A549 (cell line): ENCODE measurements around the gene KDM1B. TPM values are rescaled to one million over a fixed set of nuclear protein-coding genes. Genes with fewer than 3 reads are reported as not detected.

ENCODE experiments used
- ATAC-seq, 2 experiments: fragments of 200-7000 bp in 1 of 2; fragments of >200 bp in 1 of 2; cut with Nextera tagmentation in 1 of 2; cut with Tn5 transposase in 1 of 2; 3 replicates each; pipeline versions ENCODE4 v1.8.0 to v1.9.1; 2018 to 2020; ENCODE audit warnings: mild to moderate bottlenecking in 1 of 2, moderate library complexity in 1 of 2
- CTCF ChIA-PET: fragments of 300-600 bp; sonication (Branson Sonifier 250); formaldehyde crosslinking; extraction: SDS; loops from one replicate; lab custom pipeline; 2021; ENCODE audit warnings: antibody characterized with exemption, inconsistent platforms; lab: Yijun Ruan, JAX
- POLR2A ChIA-PET: fragments of 350-600 bp; formaldehyde crosslinking; extraction: SDS; loops from one replicate; lab custom pipeline; 2021; ENCODE audit warnings: antibody characterized with exemption, inconsistent platforms; lab: Yijun Ruan, JAX
- DNase-seq, 2 experiments: peaks; one replicate each; pipeline versions ENCODE4 v3.0.0 to v3.0.0-alpha.2; 2011 to 2016; ENCODE audit warnings: low read depth in 1 of 2, low spot score in 1 of 2
- FAIRE-seq: peaks from 2 replicates; lab custom pipeline; 2011; peaks lifted over from hg19 to GRCh38; lab: Jason Lieb, UNC
- H3K27ac ChIP-seq, 2 experiments: fragments of >200 bp; sonication (Bioruptor Twin); formaldehyde crosslinking; 3 replicates each; pipeline ENCODE4 v1.5.1; 2016 to 2017
- H3K4me1 ChIP-seq: fragments of >200 bp; sonication (Bioruptor Twin); formaldehyde crosslinking; 3 replicates; pipeline ENCODE4 v1.6.1; 2016
- H3K4me2 ChIP-seq: fragments of >200 bp; sonication (Bioruptor Twin); formaldehyde crosslinking; 3 replicates; pipeline ENCODE4 v1.6.1; 2016
- H3K4me3 ChIP-seq: fragments of >200 bp; sonication (Bioruptor Twin); formaldehyde crosslinking; 3 replicates; pipeline ENCODE4 v1.5.1; 2016
- H3K9me3 ChIP-seq: fragments of >200 bp; sonication (Bioruptor Twin); formaldehyde crosslinking; 3 replicates; pipeline ENCODE4 v1.6.1; 2016
- ATOH8 ChIP-seq: fragments of 250-450 bp; sonication (Bioruptor Pico); IDR thresholded peaks from 2 replicates; pipeline ENCODE4 v1.5.0; 2020; ENCODE audit warnings: low read depth, mild to moderate bottlenecking, moderate library complexity
- BCL3 ChIP-seq: fragments of >200 bp; sonication (Bioruptor Twin); formaldehyde crosslinking; IDR thresholded peaks from 3 replicates; pipeline ENCODE4 v1.6.1; 2016
- BHLHE40 ChIP-seq: IDR thresholded peaks from 2 replicates; pipeline ENCODE4 v1.6.1; 2012; ENCODE audit warnings: low read depth, low read length, inconsistent platforms
- CBX8 ChIP-seq: fragments of 200-600 bp; sonication (generic); IDR thresholded peaks from 2 replicates; pipeline ENCODE4 v1.6.1; 2016
- CHD2 ChIP-seq: fragments of 150-350 bp; IDR thresholded peaks from 2 replicates; pipeline ENCODE4 v1.6.1; 2014; ENCODE audit warnings: low read length; ENCODE audit not compliant: partially characterized antibody
- CHD4 ChIP-seq: fragments of 200-600 bp; sonication (generic); IDR thresholded peaks from 2 replicates; pipeline ENCODE4 v1.6.1; 2016; ENCODE audit warnings: antibody characterized with exemption, mild to moderate bottlenecking, borderline replicate concordance
- EHF ChIP-seq: fragments of 250-450 bp; sonication (Bioruptor Pico); IDR thresholded peaks from 2 replicates; pipeline ENCODE4 v1.5.0; 2020; ENCODE audit warnings: mild to moderate bottlenecking
- ELK1 ChIP-seq: fragments of 150-350 bp; IDR thresholded peaks from 2 replicates; pipeline ENCODE4 v1.6.1; 2014; ENCODE audit warnings: low read depth, mild to moderate bottlenecking, low read length
- ESRRA ChIP-seq: fragments of 150-350 bp; IDR thresholded peaks from 2 replicates; pipeline ENCODE4 v1.6.1; 2014; ENCODE audit warnings: mild to moderate bottlenecking, low read length, borderline replicate concordance
- FOSL2 ChIP-seq, 2 experiments: fragments of 450-650 bp in 1 of 2; fragments of >200 bp in 1 of 2; sonication (Bioruptor Twin) in 1 of 2; formaldehyde crosslinking; IDR thresholded peaks; 2 replicates each; pipeline versions ENCODE4 v1.5.0 to v1.6.1; 2016 to 2020; ENCODE audit warnings: mild to moderate bottlenecking in 1 of 2, moderate library complexity in 1 of 2
- GATA3 ChIP-seq: IDR thresholded peaks from 2 replicates; pipeline ENCODE4 v1.6.1; 2012; ENCODE audit warnings: borderline replicate concordance
- HOXA7 ChIP-seq: fragments of 250-450 bp; sonication (Bioruptor Pico); IDR thresholded peaks from 2 replicates; pipeline ENCODE4 v1.5.0; 2020; ENCODE audit warnings: mild to moderate bottlenecking, moderate library complexity
- HOXB5 ChIP-seq: fragments of 250-450 bp; sonication (Bioruptor Pico); IDR thresholded peaks from 2 replicates; pipeline ENCODE4 v1.5.0; 2020; ENCODE audit warnings: mild to moderate bottlenecking, moderate library complexity
- NFE2L2 ChIP-seq: fragments of 150-350 bp; conservative IDR thresholded peaks from 2 replicates; pipeline ENCODE4 v1.6.1; 2014; ENCODE audit warnings: low read length
- PHF8 ChIP-seq: fragments of 200-600 bp; sonication (generic); IDR thresholded peaks from 2 replicates; pipeline ENCODE4 v1.6.1; 2016; ENCODE audit warnings: low read depth, mild to moderate bottlenecking, antibody characterized with exemption, moderate library complexity, borderline replicate concordance
- POLR2AphosphoS2 ChIP-seq: conservative IDR thresholded peaks from 2 replicates; pipeline ENCODE4 v1.6.1; 2012; ENCODE audit warnings: low read length, improper control_type of control experiment, inconsistent platforms
- RAD21 ChIP-seq, 2 experiments: fragments of >200 bp in 1 of 2; sonication (Bioruptor Twin) in 1 of 2; formaldehyde crosslinking in 1 of 2; IDR thresholded peaks in 1 of 2; conservative IDR thresholded peaks in 1 of 2; 2 replicates in 1 of 2; 3 replicates in 1 of 2; pipeline ENCODE4 v1.6.1; 2012 to 2018; ENCODE audit warnings: inconsistent platforms in 1 of 2
- RARB ChIP-seq: fragments of 250-450 bp; sonication (Bioruptor Pico); IDR thresholded peaks from 2 replicates; pipeline ENCODE4 v1.8.0; 2021; ENCODE audit warnings: mild to moderate bottlenecking, moderate library complexity
- USF2 ChIP-seq: fragments of 450-650 bp; IDR thresholded peaks from 2 replicates; pipeline ENCODE4 v1.6.1; 2014; ENCODE audit warnings: antibody characterized with exemption
- ZSCAN20 ChIP-seq: fragments of 250-450 bp; sonication (Bioruptor Pico); IDR thresholded peaks from 2 replicates; pipeline ENCODE4 v1.8.0; 2022; ENCODE audit warnings: mild to moderate bottlenecking, moderate library complexity
- WGBS: methylation state at CpG from one replicate; pipeline ENCODE4 v1.1.6; 2017; ENCODE audit errors: missing lambda C conversion rate; 5-methylcytosine and 5-hydroxymethylcytosine counted together
- polyA plus RNA-seq, 4 experiments: library from polyadenylated mRNA; depleted of rRNA in 3 of 4; stranded (reverse); fragments of >200 nt; fragmentation: RNase III in 1 of 4; extraction: RNeasy Plus Mini Kit Qiagen cat#74134 plus additional on column Dnase treatment in 1 of 4; gene quantifications; 2 replicates in 3 of 4; 3 replicates in 1 of 4; pipeline ENCODE4 v1.2.3, GENCODE V29; 2011 to 2017
- TF ChIP-seq, protein P1 (sequence below): IDR thresholded peaks from 2 replicates; pipeline ENCODE4 v1.6.1; 2012
- TF ChIP-seq, protein P2 (sequence below): fragments of >200 bp; sonication (Bioruptor Twin); formaldehyde crosslinking; IDR thresholded peaks from 3 replicates; pipeline ENCODE4 v1.5.1; 2016
- TF ChIP-seq, protein P3 (sequence below): fragments of 200-600 bp; sonication (generic); IDR thresholded peaks from 2 replicates; pipeline ENCODE4 v1.6.1; 2016; ENCODE audit warnings: antibody characterized with exemption, mild to moderate bottlenecking, moderate library complexity

Gene KDM1B
- polyA plus RNA-seq, 2 of the 4 experiments (the other 2 are of a cell fraction): 11.0 to 14.9 TPM

DNA sequence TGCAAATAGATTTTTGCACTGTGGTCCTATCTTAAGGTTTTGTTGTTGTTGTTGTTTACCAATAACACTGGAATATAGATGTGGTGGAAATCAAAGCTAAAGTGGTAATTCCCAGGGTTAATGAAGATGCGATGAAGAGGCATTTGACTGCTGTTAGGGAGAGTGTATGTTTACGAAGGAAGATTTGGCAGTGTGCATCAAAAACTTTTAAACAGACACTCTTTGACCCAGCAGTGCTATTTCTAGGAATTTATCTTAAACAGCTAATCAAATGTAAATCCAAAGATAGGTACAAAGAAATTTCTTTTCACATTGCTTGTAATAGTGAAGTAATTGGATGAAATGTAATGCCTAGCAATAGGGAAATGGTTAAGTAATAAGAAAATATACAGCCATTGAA is 34.0 kb downstream of the KDM1B start (continued):
- TF ChIP-seq BCL3 (no peak), RAD21 (conservative IDR thresholded peaks at IDR 0.05 in 1 of 2, IDR thresholded peaks at IDR 0.05 in 1 of 2) (no peak), HOXA7 (CRISPR knock-in tag) (no peak), RARB (CRISPR knock-in tag) (no peak)

- CTCF ChIA-PET: no interaction called here
- no peak overlapping the region for H3K4me3 ChIP-seq
- no peak overlapping the region for H3K4me2 ChIP-seq
- TF ChIP-seq POLR2AphosphoS2 (no peak), HOXB5 (CRISPR knock-in tag) (no peak), CHD2 (no peak), CHD4 (no peak), BHLHE40 (no peak), ELK1 (no peak), USF2 (no peak), PHF8 (no peak), NFE2L2 (no peak), CBX8 (no peak), GATA3 (no peak), EHF (no peak), ESRRA (no peak), ZSCAN20 (CRISPR knock-in tag) (no peak), ATOH8 (CRISPR knock-in tag) (no peak), FOSL2 (IDR thresholded peaks at IDR 0.05) (no peak), FOSL2 (CRISPR knock-in tag; IDR thresholded peaks at IDR 0.05) (no peak)
- TF ChIP-seq, protein P1, sequence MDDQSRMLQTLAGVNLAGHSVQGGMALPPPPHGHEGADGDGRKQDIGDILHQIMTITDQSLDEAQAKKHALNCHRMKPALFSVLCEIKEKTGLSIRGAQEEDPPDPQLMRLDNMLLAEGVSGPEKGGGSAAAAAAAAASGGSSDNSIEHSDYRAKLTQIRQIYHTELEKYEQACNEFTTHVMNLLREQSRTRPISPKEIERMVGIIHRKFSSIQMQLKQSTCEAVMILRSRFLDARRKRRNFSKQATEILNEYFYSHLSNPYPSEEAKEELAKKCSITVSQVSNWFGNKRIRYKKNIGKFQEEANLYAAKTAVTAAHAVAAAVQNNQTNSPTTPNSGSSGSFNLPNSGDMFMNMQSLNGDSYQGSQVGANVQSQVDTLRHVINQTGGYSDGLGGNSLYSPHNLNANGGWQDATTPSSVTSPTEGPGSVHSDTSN: no peak
- TF ChIP-seq, protein P2, sequence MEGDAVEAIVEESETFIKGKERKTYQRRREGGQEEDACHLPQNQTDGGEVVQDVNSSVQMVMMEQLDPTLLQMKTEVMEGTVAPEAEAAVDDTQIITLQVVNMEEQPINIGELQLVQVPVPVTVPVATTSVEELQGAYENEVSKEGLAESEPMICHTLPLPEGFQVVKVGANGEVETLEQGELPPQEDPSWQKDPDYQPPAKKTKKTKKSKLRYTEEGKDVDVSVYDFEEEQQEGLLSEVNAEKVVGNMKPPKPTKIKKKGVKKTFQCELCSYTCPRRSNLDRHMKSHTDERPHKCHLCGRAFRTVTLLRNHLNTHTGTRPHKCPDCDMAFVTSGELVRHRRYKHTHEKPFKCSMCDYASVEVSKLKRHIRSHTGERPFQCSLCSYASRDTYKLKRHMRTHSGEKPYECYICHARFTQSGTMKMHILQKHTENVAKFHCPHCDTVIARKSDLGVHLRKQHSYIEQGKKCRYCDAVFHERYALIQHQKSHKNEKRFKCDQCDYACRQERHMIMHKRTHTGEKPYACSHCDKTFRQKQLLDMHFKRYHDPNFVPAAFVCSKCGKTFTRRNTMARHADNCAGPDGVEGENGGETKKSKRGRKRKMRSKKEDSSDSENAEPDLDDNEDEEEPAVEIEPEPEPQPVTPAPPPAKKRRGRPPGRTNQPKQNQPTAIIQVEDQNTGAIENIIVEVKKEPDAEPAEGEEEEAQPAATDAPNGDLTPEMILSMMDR: no peak
- TF ChIP-seq, protein P3, sequence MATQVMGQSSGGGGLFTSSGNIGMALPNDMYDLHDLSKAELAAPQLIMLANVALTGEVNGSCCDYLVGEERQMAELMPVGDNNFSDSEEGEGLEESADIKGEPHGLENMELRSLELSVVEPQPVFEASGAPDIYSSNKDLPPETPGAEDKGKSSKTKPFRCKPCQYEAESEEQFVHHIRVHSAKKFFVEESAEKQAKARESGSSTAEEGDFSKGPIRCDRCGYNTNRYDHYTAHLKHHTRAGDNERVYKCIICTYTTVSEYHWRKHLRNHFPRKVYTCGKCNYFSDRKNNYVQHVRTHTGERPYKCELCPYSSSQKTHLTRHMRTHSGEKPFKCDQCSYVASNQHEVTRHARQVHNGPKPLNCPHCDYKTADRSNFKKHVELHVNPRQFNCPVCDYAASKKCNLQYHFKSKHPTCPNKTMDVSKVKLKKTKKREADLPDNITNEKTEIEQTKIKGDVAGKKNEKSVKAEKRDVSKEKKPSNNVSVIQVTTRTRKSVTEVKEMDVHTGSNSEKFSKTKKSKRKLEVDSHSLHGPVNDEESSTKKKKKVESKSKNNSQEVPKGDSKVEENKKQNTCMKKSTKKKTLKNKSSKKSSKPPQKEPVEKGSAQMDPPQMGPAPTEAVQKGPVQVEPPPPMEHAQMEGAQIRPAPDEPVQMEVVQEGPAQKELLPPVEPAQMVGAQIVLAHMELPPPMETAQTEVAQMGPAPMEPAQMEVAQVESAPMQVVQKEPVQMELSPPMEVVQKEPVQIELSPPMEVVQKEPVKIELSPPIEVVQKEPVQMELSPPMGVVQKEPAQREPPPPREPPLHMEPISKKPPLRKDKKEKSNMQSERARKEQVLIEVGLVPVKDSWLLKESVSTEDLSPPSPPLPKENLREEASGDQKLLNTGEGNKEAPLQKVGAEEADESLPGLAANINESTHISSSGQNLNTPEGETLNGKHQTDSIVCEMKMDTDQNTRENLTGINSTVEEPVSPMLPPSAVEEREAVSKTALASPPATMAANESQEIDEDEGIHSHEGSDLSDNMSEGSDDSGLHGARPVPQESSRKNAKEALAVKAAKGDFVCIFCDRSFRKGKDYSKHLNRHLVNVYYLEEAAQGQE: no peak
- POLR2A ChIA-PET: no interaction called here
- no peak overlapping the region for H3K27ac ChIP-seq
- no peaks in the 10 kb centered on the region for H3K4me1 ChIP-seq
- no peak for FAIRE-seq
- no peaks in the 10 kb centered on the region for H3K9me3 ChIP-seq
- 97% methylated on average over 3 of the region's 3 CpGs for WGBS
- no peak for ATAC-seq
- DNase-seq: no peak
These were observed 36.8 kb downstream of the KDM1B start for GRCh38 chr6:18192026-18192425.
